GM18511 (cell line): ENCODE measurements around the gene VCAN.

ENCODE experiments used
- ATAC-seq: cut with Tn5 transposase; IDR thresholded peaks from one replicate; pipeline ENCODE4 v1.9.1; 2021; ENCODE audit warnings: mild to moderate bottlenecking, moderate library complexity; ENCODE audit not compliant: unreplicated experiment

The VCAN gene

DNA sequence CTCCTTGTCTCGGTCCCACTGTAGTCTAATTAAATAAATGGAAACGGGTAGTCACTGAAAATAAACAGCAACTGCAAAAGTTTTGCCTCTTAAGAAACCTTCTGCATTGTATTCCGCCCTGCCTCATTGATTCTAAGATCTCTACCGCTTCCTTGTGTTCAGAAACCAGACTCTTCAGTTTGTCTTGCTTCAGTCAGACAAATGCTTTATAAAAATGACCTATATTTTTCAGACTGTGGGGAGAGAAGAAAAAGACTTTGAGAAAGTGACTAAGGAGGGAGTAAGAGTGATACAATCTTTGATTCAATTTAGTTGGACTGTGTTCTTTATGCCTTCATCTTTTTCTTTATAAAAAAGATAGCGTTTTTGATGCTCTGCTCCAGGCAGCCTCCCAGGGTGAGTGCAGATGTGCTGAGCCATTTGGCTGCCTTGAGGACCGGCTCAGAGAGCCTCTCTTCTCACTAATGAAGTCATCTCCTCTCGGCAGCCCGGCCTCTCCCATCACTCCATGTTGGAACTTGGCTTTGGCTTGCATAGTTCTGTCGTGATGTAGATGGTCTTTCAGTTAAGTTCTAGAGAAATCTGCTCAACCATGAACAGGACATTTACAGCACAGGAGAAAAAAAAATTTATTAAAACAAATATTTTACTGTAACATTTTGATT lies 4.0 kb upstream of the VCAN start:
- ATAC-seq, result no peak

- ATAC-seq, result no peak
Observed at GRCh38 chr5:83469075-83469474, 2.5 kb upstream of the VCAN start.

GRCh38 chr5:83470526-83471404 lies 779 bp upstream of the VCAN start:
- ATAC-seq, result no peak

DNA sequence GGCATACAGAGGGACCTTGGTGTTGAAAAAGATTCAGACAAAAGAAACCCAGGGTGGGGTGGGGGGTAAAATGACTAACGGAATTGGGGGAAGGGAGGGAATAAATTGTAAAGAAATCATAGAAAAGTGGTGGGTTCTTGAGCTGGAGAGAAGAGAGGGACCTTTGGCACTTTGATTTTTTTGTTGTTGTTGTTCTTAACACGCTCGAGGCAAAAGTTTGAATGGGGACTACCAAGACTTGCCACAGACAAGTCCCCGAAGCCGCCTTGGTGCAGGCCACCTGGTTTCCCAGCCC lies 616 bp downstream of the VCAN start:
- ATAC-seq, result no peak

GRCh38 chr5:83472508-83473345 lies 1.2 kb downstream of the VCAN start:
- peak; percentile 61 for ATAC-seq

DNA sequence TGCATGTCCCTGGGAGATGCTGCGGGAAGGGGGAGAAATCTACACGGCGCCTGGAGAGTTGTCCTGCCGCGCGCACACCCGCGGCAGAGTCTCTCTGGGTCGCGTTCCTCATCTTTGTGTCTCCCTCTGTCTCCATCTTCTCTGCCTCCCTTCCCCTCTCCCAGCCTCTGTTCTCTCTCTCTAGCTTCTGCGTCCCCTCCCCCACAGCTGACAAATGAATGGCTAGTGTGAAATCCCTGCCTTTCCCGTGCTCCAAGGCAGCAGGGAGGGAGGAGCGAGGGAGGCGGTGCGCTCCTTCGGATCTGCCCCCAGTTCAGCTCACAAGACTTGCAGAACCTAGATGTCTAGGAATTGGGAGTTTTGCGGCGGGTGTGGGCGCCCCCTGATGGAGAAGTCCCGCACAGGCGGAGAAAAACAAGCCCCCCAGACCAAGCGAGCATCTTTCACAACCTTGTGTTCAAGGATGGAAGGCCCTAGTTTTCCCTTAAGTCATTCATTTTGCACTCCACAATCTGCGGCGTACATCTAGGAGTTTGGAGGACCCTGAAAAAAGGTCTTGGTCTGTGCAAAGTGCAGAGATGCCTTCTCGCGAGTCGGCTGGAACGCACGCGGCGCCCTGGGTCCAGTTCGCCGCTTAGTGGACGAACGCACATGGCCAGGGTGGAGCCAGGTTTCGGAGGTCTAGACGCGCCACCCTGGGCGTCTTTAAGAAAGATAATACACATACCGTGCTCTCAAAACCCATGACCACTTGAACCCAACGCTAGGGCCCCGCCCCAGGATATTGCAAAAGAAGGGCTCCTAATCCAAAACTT lies 2.0 kb downstream of the VCAN start:
- peak; percentile 70 for ATAC-seq

DNA sequence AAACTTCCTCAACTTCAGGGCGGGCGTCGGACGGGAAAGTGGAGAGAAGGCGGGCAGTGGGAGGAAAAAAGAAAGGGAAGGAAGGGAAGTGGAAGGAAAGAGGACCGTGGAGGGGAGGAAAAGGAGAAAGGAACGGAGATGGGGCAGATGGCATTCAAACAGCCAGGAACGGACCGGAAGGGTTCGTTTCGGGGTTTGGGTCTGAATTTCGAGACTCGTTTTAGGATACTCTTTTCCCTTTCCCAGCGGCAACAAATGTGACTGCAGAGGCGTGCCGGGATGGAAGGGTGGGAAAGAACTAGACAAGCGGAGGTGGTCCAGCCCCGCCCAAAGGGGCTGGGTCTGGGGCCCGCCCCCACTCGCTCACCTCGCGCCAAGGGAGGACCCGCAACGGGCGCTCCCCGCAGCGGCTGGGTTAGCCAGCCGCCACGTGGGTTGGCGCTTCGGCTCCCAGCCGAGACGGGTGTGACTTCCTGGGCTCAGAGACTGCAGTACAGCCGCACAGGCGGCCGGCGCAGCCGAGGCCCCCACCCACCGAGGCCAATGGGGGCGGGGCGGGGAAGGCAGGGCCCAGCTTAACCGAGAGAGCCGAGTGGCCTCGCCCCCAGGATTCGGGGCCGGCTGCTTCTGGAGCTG lies 2.7 kb downstream of the VCAN start:
- ATAC-seq, result peak; percentile 52

GRCh38 chr5:83474991-83475390 lies 3.4 kb downstream of the VCAN start:
- no peak for ATAC-seq

GRCh38 chr5:83475391-83475863 lies 3.9 kb downstream of the VCAN start:
- no peak for ATAC-seq

- ATAC-seq, result no peak
Observed at GRCh38 chr5:83475935-83476814, 4.6 kb downstream of the VCAN start.

DNA sequence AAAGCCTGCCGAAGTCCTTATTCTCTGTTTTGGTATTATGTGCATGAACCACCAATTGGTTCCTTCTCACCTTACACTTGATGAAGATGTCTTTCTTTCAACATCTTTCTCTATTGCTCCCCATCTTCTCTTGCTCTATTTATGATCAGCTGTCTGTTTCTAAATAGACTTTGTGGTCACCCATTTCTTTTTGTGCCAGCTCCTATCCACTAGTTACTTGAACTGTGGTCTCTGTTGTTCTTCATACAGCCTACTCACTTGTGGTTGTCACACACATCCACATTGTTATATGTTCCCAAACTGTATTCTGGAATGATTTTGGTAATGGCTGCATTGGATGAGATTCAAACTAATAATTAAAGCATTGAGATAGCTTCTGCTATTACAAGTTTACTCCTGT lies 11.4 kb downstream of the VCAN start:
- no peak for ATAC-seq

GRCh38 chr5:83484294-83484693 lies 12.8 kb downstream of the VCAN start:
- no peak for ATAC-seq

DNA sequence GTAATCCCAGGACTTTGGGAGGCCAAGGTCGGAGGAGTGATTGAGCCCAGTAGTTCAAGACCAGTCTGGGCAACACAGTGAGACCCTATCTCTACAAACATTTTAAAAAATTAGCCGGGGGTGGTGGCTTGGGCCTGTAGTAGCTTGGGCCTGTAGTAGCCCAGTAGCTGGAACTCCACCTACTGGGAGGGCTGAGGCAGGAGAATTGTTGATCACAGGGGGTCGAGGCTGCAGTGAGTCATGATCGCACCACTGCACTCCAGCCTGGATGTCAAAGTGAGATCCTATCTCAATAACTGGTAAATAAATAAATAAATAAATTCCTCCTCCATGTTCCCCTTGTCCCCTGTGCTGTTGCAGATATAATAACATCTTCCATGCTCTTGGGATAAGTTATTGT lies 14.3 kb downstream of the VCAN start:
- no peak for ATAC-seq

DNA sequence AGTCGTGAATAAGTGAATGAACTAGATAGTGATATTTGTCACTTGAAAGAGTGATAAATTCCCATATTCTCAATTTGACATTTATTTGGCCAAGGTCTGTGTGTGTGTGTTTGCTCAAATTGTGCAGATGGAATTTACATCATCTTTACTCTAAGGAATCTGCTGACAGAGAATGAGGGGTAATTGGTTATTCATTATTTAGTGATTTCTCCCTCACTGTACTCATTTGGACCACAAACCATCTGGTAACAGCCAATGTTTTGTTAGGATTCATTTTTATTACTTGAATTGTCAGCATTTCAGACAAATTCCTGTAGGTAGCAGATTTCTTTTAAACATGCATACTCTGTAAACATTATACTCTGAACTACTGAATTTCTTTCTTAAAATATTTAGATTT lies 15.6 kb downstream of the VCAN start:
- no peak for ATAC-seq

DNA sequence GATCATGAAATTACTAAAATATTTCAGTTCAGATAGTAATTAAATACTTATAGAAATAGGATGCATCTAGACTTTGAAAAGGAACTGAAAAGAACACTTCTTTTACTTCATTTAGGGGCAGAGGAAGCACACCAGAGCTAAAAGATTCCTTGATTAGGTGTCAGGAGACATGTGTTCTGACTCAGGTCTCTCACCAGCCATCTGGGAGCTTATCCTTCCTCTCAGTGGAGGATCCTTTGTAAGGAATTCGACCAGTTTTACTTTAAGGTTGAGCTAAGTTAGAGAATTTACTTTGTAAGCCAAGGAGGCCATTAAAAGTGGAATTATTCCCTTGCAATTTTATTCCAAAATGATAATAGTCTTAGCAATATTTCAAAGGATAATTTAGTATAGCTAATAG lies 16.7 kb downstream of the VCAN start:
- no peak for ATAC-seq

GRCh38 chr5:83488821-83489220 lies 17.3 kb downstream of the VCAN start:
- no peak for ATAC-seq

- ATAC-seq, result no peak
Observed at GRCh38 chr5:83490203-83490602, 18.7 kb downstream of the VCAN start.

GRCh38 chr5:83492331-83492730 lies 20.8 kb downstream of the VCAN start:
- ATAC-seq, result no peak

DNA sequence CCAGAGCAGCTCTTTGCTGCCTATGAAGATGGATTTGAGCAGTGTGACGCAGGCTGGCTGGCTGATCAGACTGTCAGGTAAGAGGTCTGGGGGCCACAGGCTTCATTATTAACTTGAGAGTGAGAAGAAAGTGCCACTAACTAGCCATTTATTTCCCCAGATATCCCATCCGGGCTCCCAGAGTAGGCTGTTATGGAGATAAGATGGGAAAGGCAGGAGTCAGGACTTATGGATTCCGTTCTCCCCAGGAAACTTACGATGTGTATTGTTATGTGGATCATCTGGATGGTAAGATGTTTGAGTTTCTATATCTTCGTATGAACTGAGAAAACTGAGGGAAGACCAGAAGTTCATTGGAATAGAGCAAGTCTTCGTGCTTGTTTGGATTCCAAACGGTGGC lies 22.1 kb downstream of the VCAN start:
- no peak for ATAC-seq
